Measurements from ENCODE around the gene PCGF3. TPM values are rescaled to one million over a fixed set of nuclear protein-coding genes. Genes with fewer than 3 reads are reported as not detected.
"Not testable (repeated sequence)": the region's sequence is repeated elsewhere in the genome, so short reads cannot be mapped to it uniquely, and the experiment has no call there.

The PCGF3 gene
- total RNA-seq, 1 donor from 2014 or later, result 65.7 TPM

DNA sequence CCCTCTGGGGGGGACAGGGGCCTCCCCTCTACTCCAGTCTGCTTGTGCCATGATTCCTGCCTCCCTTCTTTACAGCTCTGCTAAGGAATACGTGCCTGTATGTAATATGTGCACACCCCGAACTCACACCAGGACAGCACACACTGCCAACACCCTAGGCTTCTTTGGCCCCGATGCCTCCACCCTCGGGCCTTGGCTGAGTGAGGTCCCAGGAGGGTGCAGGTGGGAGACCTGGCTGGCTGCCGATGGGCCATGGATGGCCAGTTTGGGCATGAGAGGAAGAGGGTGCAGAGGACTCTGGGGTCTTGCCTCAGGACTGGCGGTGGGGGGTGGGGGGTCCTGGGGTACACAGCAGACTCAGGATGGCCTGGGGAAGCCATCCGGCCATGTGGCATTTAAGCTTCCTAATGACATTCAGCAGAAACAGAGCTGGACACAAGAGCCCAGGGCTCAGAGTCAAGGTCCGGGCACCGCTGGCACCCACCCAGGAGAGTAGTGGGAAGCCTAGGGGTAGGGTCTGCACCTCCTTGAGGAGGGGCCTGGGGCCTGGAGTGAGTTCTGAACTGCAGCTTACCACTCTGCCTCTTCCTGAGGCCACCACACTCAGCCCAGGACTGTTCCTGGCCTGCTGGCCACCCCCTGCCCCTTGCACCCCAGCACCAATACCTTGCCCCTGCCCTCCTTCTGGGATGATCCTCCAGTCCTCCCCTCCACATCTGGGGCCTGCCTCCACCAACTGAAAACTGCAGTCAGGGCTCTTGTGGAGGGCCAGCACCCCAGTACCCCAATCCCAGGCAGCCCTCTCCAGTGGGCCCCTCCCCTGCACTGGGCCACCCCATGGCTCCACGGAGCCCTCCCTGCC lies 2.1 kb upstream of the PCGF3 start:
- DNase-seq (ENCODE audit: low read depth, low spot score), result no peak

DNA sequence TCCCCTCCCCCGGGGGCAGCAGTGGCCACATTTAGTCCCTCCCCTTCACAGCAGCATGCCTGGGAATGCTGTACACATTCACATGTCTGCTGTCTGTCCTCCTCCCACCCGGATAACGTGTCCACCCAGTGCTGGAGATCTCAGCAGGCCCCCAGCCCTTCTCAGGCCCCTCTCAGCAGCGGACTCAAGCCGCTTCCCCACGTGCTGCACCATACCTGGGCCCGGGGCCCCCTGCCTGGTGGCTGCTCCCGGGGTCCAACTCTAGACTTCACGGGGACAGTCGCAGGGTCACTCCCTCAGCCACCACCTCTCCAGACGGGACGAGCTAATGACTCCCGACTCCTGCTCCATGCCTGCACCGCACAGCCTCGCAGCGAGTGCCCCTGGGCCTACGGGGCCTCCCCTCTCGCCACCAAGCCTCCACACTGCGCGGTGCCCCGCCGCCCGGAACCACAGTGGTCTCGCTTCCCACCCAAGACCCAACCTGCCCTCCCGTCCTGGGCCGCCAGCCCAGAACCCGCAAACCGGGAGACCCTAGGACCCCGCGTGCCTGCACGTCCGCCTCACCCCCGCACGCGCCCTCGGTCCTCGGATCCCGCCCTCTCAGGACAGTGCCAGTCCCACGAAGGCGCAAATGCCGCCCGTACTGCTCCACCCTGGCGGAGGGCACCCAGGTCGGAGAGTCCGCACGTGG lies 1.3 kb upstream of the PCGF3 start:
- DNase-seq (ENCODE audit: low read depth, low spot score), result no peak

DNA sequence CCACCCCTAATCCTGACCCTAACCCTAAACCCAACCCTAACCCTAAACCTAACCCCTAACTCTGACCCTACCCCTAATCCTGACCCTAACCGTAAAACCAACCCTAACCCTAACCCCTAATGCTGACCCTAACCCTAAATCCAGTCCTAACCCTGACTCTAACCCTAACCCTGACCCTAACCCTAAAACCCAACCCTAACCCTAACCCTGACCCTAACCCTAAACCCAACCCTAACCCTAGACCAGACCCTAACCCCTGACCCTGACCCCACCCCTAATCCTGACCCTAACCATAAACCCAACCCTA lies 708 bp upstream of the PCGF3 start:
- DNase-seq (ENCODE audit: low read depth, low spot score), result no peak

DNA sequence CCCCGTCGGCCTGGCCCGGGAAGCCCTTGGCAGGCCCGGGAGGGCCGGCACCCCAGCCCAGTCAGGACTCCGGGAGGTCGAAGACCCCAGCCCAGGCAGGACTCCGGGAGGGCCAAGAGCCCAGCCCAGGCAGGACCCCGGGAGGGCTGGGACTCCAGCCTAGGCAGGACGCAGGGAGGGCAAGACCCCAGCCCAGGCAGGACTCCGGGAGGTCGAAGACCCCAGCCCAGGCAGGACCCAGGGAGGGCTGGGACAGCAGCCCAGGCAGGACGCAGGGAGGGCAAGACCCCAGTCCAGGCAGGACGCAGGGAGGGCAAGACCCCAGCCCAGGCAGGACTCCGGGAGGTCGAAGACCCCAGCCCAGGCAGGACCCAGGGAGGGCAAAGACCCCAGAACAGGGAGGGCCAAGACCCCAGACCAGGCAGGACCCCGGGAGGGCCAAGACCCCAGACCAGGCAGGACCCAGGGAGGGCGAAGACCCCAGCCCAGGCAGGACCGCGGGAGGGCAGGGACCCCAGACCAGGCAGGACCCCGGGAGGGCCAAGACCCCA lies 526 bp downstream of the PCGF3 start:
- DNase-seq (ENCODE audit: low read depth, low spot score), result not testable (repeated sequence)

DNA sequence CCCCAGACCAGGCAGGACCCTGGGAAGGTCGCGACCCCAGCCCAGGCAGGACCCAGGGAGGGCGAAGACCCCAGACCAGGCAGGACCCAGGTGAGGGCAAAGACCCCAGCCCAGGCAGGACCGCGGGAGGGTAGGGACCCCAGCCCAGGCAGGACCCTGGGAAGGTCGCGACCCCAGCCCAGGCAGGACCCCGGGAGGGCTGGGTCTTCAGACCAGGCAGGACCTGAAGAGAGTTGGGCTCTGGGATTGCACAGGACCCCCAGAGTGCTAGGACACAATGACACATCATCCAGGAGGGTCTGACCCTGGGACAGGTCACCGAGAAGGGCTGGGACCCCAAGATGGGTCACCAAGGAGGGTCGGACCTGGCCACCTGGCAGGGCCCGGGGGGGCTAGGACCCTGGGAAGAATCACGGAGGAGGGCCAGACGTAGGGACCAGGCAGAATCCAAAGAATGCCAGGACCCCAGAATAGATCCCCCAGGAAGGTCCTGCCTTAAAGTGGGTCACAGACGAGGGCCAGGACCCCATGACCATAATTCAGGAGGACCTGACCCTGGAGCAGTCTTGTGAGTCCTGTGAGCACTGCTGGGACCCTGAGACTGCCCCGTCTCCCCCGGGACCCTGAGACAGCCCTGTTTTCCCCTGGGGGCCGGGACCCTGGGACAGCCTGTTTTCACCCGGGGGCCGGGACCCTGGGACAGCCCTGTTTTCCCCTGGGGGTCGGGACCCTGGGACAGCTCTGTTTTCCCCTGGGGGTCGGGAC lies 1.4 kb downstream of the PCGF3 start:
- DNase-seq (ENCODE audit: low read depth, low spot score), result no peak

DNA sequence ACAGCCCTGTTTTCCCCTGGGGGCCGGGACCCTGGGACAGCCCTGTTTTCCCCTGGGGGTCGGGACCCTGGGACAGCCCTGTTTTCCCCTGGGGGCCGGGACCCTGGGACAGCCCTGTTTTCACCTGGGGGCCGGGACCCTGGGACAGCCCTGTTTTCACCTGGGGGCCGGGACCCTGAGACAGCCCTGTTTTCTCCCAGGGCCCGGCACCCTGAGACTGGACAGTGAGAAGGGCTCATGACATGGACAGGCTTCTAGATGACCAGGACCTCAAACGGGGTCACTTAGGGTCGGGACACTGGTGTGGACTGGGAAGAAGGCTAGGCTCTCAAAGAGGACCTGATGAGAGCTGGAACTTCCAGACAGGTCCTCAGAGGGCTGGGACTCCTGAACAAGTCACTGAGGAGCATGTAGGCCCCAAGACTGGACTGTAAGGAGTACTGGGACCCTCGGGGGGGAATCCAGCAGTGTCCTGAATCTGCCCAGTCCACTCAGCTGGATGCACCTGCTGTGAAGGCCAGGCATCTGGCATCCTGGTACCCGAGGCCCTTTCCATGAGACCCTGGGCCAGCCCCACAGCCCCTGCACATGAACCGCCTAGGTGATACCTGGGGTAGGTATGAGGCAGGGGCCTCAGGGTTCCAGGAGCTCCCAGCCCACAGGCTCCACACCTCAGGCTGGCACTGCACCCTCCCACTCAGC lies 2.4 kb downstream of the PCGF3 start:
- no peak for DNase-seq (ENCODE audit: low read depth, low spot score)

DNA sequence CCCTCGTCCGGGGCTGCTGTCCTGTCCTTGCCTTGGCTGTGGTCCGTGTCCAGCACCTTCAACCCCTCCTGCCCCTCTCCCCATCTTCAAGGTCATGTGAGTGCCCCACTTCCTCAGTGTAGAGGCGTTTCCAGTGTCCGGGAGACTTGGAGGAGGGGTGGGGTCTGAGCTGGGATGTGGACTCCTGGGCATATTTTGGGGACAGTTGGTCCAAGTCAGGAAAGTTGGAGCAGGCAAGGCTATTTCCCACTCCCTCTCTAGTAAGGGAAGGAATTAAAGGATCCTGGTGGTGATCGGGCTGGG lies 3.0 kb downstream of the PCGF3 start:
- DNase-seq (ENCODE audit: low read depth, low spot score), result no peak

DNA sequence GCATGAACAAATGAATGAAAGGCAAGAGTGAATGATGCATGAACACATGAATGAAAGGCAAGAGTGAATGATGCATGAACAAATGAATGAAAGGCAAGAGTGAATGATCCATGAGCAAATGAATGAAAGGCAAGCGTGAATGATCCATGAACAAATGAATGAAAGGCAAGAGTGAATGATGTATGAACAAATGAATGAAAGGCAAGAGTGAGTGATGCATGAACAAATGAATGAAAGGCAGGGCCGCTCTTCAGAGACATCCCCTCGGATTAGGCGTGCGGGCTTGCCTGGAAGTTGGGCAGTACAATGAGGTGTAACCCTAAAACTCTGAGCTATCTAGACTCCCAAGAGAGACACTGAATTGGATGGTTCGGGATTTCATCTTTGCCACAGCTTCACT lies 3.7 kb downstream of the PCGF3 start:
- DNase-seq (ENCODE audit: low read depth, low spot score), result no peak

DNA sequence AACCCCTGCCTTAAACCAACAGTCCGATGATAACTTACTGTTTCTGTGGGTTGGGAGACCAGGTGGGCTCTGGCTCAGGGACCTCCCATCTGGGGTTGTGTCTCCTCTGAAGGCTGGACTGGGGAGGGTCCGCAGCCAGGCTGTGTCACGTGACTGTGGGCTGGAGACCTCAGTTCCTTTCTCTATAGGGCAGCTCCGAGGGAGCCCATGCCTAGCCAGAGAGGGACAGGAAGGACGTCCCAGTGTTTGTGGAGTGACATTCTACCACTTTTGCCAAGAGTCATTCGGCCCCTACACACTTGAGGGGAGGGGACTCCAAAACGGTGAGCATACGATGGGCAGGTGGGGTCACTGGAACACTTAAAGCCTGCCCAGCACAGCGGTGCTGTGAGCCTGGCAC lies 4.5 kb downstream of the PCGF3 start:
- no peak for DNase-seq (ENCODE audit: low read depth, low spot score)

DNA sequence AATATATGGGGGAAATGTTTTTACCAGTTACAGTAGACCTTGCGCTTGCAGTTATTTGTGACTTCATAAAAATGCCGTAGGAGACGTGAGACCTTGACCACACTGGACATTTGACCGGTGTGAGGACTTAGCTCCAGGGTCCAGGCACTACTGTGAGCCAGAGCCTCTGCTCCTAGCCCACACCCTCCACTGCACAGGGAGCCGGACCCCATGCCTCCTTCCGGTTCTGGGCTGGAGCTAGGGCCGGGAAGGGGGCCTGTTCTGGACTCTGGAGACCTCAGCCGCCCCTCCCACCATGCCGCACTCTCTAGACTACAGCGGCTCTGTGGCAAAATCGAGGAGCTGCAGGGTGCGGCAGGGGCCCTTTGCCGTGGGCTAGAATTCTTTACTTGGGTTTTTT lies 5.3 kb downstream of the PCGF3 start:
- DNase-seq (ENCODE audit: low read depth, low spot score), result no peak

DNA sequence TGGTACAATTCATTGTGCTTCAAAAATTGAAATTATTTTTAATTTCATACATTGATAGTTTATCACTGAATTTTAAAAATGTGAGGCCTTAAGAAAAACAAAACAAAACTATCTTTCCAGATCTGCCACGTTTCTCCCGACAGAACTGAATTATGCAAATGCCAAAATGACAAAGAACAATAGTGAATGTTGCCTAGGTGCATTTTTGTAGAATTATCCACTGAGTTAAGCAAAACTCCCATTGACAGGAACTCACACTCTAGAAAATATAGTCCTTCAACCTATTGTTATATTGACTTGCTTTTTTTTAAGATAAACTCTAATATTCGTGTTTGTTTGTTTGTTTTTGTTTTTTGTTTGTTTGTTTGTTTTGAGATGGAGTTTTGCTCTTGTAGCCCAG lies 6.5 kb downstream of the PCGF3 start:
- DNase-seq (ENCODE audit: low read depth, low spot score), result no peak

DNA sequence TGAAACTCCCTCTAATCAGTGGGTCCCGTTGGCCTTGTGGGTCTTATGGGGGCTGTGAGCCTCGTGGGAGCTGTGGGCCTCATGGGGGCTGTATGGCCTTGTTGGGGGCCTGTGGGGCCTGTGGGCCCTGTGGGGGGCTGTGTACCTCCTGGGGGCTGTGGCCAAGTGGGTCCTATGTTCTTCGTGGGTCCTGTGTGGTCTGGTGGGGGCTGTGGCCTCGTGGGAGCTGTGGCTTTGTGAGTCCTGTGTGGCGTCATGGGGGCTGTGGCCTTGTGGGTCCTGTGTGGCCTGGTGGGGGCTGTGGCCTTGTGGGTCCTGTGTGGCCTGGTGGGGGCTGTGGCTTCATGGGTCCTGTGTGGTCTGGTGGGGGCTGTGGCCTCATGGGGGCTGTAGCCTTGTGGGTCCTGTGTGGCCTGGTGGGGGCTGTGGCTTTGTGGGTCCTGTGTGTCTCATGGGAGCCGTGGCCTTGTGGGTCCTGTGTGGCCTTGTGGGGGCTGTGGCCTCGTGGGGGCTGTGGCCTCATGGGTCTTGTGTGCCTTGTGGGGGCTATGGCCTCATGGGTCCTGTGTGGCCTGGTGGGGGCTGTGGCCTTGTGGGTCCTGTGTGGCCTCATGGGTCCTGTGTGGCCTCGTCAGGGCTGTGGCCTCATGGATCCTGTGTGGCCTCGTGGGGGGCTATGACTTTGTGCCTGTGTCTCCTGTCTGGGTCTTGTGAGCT lies 7.4 kb downstream of the PCGF3 start:
- DNase-seq (ENCODE audit: low read depth, low spot score), result no peak

DNA sequence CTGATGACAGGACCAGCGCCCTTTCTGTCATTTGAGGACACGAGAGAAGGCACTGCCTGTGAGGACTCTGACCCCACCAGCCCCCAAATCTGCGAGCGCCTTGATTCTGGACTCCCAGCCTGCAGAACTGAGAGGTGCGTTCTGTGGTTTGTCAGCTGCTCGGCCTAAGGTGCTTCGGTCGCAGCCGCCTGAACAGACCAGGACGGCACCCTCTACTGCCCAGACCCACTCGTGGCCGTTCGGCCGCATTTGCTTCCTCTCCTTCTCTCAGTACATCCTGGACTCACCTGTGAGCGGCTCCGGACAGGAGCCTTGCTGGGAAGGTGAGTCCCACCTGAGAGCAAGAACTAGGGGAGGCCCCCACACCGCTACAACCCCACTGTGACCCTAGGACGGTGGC lies 8.5 kb downstream of the PCGF3 start:
- no peak for DNase-seq (ENCODE audit: low read depth, low spot score)

DNA sequence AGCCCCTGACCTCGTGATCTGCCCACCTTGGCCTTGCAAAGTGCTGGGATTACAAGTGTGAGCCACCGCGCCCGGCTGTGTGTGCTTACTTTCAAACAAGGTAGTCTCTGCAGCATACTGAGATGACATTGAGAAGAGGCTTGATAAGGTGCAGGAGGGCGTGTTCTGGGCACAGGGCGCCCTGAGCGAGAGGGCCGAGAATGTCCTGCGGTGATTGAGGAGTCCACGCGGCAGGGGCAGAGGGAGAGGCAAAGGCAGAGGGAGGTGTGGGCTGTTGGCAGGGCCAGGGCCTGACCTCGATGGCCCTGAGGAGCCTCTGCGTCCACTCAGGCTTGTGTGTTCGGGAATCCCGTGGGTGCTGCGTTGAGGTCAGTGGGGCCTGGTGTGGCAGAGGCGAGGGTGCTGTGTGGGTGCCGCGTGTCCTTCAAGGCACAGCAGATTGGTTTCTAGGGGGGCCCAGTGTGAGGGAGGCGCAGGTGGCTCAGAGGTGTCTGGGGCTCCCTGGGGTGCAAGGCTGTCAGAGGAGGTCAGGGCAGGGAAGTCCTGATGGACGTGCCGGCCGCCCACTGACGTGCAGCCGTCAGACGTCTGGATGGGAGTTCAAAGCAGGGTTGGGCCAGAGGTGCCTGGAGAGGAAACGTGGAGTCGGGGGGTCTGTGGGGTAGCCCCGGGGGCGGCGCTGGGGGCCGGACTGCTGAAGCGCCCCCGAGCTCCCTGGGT lies 12.1 kb downstream of the PCGF3 start:
- no peak for DNase-seq (ENCODE audit: low read depth, low spot score)

DNA sequence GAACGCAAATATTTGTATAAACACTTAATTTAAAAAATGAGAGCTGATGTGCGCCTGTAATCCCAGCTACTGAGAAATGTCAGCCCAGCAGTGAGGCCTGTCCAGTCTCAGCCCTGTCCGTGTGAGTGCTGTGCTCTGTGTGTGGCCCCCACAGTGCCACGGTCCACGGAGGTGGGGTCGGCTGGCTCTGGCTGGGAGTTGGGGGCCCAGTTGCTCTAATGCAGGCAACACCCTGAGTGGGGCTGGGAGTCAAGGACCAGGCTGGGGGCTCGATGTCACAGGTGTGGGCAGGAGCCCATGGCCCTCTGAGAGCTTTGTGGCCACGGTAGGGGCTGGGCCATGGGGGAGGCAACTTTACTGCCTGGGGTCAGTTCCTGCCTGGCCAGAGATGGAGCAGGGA lies 12.8 kb downstream of the PCGF3 start:
- DNase-seq (ENCODE audit: low read depth, low spot score), result no peak

DNA sequence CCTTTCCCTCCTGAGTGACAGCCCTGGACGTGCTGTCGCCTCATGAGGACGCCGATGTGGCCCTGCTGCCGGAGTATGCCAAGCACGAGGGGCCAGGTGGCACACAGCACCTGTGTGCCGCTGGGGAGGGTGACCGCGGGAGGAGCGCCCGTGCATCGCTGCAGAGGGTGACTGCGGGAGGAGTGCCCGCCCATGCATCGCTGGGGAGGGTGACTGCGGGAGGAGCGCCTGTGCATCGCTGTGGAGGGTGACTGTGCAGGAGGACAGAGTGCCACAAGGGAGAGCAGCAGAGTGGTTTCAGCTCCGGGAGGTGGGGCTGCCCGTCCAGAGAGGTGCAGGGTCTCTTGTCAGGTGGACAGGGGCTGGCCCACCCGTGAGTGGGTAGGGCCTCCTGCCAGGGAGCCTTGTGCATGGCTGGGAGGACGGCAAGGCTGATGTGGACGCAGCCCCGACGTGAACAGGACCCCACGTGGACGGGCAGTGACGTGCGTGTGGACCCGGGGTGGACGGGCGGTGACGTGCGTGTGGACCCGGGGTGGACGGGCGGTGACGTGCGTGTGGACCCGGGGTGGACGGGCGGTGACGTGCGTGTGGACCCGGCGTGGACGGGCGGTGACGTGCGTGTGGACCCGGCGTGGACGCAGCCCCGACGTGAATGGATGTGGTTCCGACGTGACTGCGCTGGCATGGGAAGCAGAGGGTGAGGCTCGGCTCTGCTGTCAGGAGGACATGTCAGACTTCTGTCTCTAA lies 14.7 kb downstream of the PCGF3 start:
- DNase-seq (ENCODE audit: low read depth, low spot score), result no peak

DNA sequence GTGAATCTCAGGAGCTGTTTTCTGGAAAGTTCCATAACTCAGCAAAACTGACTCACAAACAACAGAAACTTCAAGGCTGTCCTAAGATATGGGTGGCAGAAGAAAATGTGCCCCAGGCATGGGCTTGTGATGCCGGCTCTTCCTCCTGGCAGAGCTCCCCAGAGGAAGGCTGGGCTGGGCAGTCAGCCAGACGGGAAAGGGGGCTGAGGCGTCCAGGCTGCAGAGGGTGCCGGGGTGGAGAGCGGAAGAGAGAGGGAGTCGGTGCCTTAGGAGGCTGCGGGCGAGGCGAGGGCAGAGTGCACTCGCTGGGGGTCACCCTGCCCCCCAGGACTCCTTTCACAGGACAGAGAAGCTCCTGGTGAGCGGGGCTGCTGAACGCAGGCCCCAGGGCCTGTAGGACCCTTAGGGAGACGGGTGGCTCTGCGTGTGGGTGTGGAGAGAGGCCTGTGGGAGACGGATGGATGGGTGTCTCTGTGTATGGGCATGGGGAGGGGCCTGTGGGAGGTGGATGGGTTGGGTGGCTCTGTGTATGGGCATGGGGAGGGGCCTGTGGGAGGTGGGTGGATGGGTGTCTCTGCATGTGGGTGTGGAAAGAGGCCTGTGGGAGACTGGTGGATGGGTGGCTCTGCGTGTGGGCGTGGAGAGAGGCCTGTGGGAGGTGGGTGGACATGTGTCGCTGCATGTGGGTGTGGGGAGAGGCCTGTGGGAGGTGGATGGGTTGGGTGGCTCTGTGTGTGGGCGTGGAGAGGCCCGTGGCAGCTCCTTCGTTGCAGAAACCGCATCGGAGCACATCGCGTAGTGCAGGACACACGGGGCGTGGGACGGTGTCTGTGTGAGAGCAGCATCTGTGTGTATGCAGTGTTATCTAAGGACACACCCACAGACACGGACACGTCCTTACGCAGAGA lies 15.9 kb downstream of the PCGF3 start:
- DNase-seq (ENCODE audit: low read depth, low spot score), result no peak

DNA sequence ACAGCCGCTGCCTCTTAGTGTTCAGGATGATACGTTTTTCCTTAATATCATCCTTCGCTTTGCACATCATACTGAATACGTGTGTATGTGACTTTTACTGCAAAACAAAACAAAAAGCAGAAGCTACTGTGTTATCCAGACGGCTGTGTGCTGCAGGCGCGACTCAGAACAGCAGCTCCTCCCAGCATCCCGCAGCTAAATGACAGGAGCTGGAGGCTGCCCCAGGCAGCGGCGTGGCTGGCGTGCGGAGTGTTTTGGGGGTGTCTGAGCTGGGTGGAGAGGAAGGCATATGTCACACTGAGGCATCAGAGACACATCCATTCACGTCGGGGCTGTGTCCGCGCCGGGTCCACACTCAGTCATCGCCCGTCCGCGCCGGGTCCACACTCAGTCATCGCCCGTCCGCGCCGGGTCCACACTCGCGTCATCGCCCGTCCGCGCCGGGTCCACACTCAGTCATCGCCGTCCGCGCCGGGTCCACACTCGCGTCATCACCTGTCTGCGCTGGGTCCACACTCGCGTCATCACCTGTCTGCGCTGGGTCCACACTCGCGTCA lies 16.6 kb downstream of the PCGF3 start:
- DNase-seq (ENCODE audit: low read depth, low spot score), result no peak
